Adipocyte (in vitro differentiated cells): Measurements from ENCODE around the gene CACNA1D.

Source experiments
- DNase-seq: peaks from one replicate; pipeline ENCODE4 v3.0.0-alpha.2; 2015; ENCODE audit warnings: low read depth
- H3K27me3 ChIP-seq: replicated peaks from 2 replicates; pipeline ENCODE4 v1.7.0; 2013; ENCODE audit warnings: mild to moderate bottlenecking, low read length, moderate library complexity; ENCODE audit not compliant: control insufficient read depth, insufficient read depth
- H3K36me3 ChIP-seq: 2 replicates; pipeline ENCODE4 v1.7.0; 2013; ENCODE audit warnings: low read length, mild to moderate bottlenecking, moderate library complexity; ENCODE audit not compliant: control insufficient read depth, insufficient read depth, severe bottlenecking
- H3K4me1 ChIP-seq: 2 replicates; pipeline ENCODE4 v1.7.0; 2013; ENCODE audit warnings: mild to moderate bottlenecking, low read length, moderate library complexity; ENCODE audit not compliant: control insufficient read depth, insufficient read depth
- H3K4me3 ChIP-seq: 2 replicates; pipeline ENCODE4 v1.7.0; 2013; ENCODE audit warnings: mild to moderate bottlenecking, low read length, moderate library complexity
- H3K9ac ChIP-seq: 2 replicates; pipeline ENCODE4 v1.7.0; 2013; ENCODE audit warnings: mild to moderate bottlenecking, low read length, moderate library complexity
- H3K9me3 ChIP-seq: 2 replicates; pipeline ENCODE4 v1.7.0; 2013; ENCODE audit warnings: mild to moderate bottlenecking, low read length, moderate library complexity; ENCODE audit not compliant: control insufficient read depth

CACNA1D gene

GRCh38 chr3:53822331-53822741 is 327.9 kb downstream of the CACNA1D start:
- no peak overlapping the region for H3K4me3 ChIP-seq

GRCh38 chr3:53823026-53823955 is 328.9 kb downstream of the CACNA1D start:
- H3K9me3 ChIP-seq = no peaks in the 10 kb centered on the region
- H3K4me3 ChIP-seq = no peak overlapping the region
- DNase-seq = no peak
- peaks cover 6% of the 10 kb centered on the region for H3K27me3 ChIP-seq
- H3K36me3 ChIP-seq = no peaks in the 10 kb centered on the region
- H3K9ac ChIP-seq = no peak overlapping the region
- H3K4me1 ChIP-seq = no peaks in the 10 kb centered on the region

More at GRCh38 chr3:53822331-53822741, 327.9 kb downstream of the CACNA1D start:
- no peak for DNase-seq
- peaks cover 13% of the 10 kb centered on the region for H3K27me3 ChIP-seq
- H3K4me1 ChIP-seq = no peaks in the 10 kb centered on the region
- no peaks in the 10 kb centered on the region for H3K36me3 ChIP-seq
- H3K9ac ChIP-seq = no peak overlapping the region
- no peaks in the 10 kb centered on the region for H3K9me3 ChIP-seq

GRCh38 chr3:53823956-53824657 is 329.7 kb downstream of the CACNA1D start:
- no peak for DNase-seq
- Histone ChIP-seq H3K9me3 (no peaks in the 10 kb centered on the region), H3K36me3 (no peaks in the 10 kb centered on the region)

GRCh38 chr3:53824795-53825194 is 330.4 kb downstream of the CACNA1D start:
- H3K9me3 ChIP-seq = no peaks in the 10 kb centered on the region
- no peak overlapping the region for H3K4me3 ChIP-seq
- H3K9ac ChIP-seq = no peak overlapping the region
- H3K27me3 ChIP-seq = no peaks in the 10 kb centered on the region
- no peaks in the 10 kb centered on the region for H3K4me1 ChIP-seq
- H3K36me3 ChIP-seq = no peaks in the 10 kb centered on the region
- DNase-seq = no peak

More at GRCh38 chr3:53823956-53824657, 329.7 kb downstream of the CACNA1D start:
- H3K4me1 ChIP-seq = no peaks in the 10 kb centered on the region
- H3K4me3 ChIP-seq = no peak overlapping the region
- H3K27me3 ChIP-seq = no peaks in the 10 kb centered on the region
- no peak overlapping the region for H3K9ac ChIP-seq

GRCh38 chr3:53826048-53826447 is 331.6 kb downstream of the CACNA1D start:
- H3K9me3 ChIP-seq = no peaks in the 10 kb centered on the region
- no peaks in the 10 kb centered on the region for H3K27me3 ChIP-seq
- H3K36me3 ChIP-seq = no peaks in the 10 kb centered on the region
- no peak overlapping the region for H3K9ac ChIP-seq
- H3K4me3 ChIP-seq = no peak overlapping the region
- H3K4me1 ChIP-seq = no peaks in the 10 kb centered on the region
- DNase-seq = no peak

- Histone ChIP-seq H3K27me3 (no peaks in the 10 kb centered on the region), H3K9me3 (no peaks in the 10 kb centered on the region), H3K4me1 (no peaks in the 10 kb centered on the region), H3K36me3 (no peaks in the 10 kb centered on the region), H3K4me3 (no peak overlapping the region), H3K9ac (no peak overlapping the region)
- DNase-seq = no peak
Observed at GRCh38 chr3:53828581-53828980, 334.2 kb downstream of the CACNA1D start.

GRCh38 chr3:53829605-53830004 is 335.2 kb downstream of the CACNA1D start:
- no peak for DNase-seq
- H3K4me3 ChIP-seq = no peak overlapping the region
- H3K27me3 ChIP-seq = no peaks in the 10 kb centered on the region
- H3K9ac ChIP-seq = no peak overlapping the region
- H3K36me3 ChIP-seq = no peaks in the 10 kb centered on the region
- no peaks in the 10 kb centered on the region for H3K9me3 ChIP-seq
- H3K4me1 ChIP-seq = no peaks in the 10 kb centered on the region

- no peak for DNase-seq
- H3K9ac ChIP-seq = no peak overlapping the region
- no peaks in the 10 kb centered on the region for H3K27me3 ChIP-seq
- no peaks in the 10 kb centered on the region for H3K9me3 ChIP-seq
- no peak overlapping the region for H3K4me3 ChIP-seq
- H3K4me1 ChIP-seq = no peaks in the 10 kb centered on the region
- no peaks in the 10 kb centered on the region for H3K36me3 ChIP-seq
Observed at GRCh38 chr3:53830944-53831343, 336.5 kb downstream of the CACNA1D start.

- Histone ChIP-seq H3K27me3 (no peaks in the 10 kb centered on the region), H3K9me3 (no peaks in the 10 kb centered on the region), H3K4me1 (no peaks in the 10 kb centered on the region), H3K9ac (no peak overlapping the region), H3K36me3 (no peaks in the 10 kb centered on the region), H3K4me3 (no peak overlapping the region)
- no peak for DNase-seq
Observed at GRCh38 chr3:53833053-53833645, 338.7 kb downstream of the CACNA1D start.

- no peaks in the 10 kb centered on the region for H3K9me3 ChIP-seq
- no peaks in the 10 kb centered on the region for H3K36me3 ChIP-seq
- DNase-seq = no peak
- no peak overlapping the region for H3K9ac ChIP-seq
- no peaks in the 10 kb centered on the region for H3K27me3 ChIP-seq
- no peak overlapping the region for H3K4me3 ChIP-seq
- no peaks in the 10 kb centered on the region for H3K4me1 ChIP-seq
Observed at GRCh38 chr3:53833700-53834099, 339.3 kb downstream of the CACNA1D start.

GRCh38 chr3:53834429-53835095 is 340.2 kb downstream of the CACNA1D start:
- no peaks in the 10 kb centered on the region for H3K9me3 ChIP-seq
- H3K9ac ChIP-seq = no peak overlapping the region
- H3K36me3 ChIP-seq = no peaks in the 10 kb centered on the region
- no peak for DNase-seq
- no peaks in the 10 kb centered on the region for H3K4me1 ChIP-seq
- no peak overlapping the region for H3K4me3 ChIP-seq
- H3K27me3 ChIP-seq = no peaks in the 10 kb centered on the region
